ENCODE measurements around the gene DET1. TPM values are rescaled to one million over a fixed set of nuclear protein-coding genes. Genes with fewer than 3 reads are reported as not detected.

Gene DET1
- total RNA-seq, 1 experiment from 2014 or later: 5.2 TPM

- TF ChIP-seq TCF7L2 (IDR thresholded peaks at IDR 0.05; ENCODE audit: low read depth, low read length) (no peak), POLR2AphosphoS5 (IDR thresholded peaks at IDR 0.05; ENCODE audit: low read depth, low read length) (no peak)
- BruUV-seq (replicated peaks): no TSS peak
- no peak for DNase-seq (ENCODE audit: low read depth, low spot score)
- H3K27ac ChIP-seq (ENCODE audit: low read length): no peak overlapping the region
- intact Hi-C loops (cut with micrococcal nuclease; ENCODE audit: unreplicated experiment) (no loop called here), in situ Hi-C loops (cut with HindIII; ENCODE audit: low pct_unique_long_range_greater_than_20kb, low sequenced_read_pairs) (no loop called here)
- ChIA-PET CTCF (no interaction called here), POLR2A (no interaction called here)
- H3K9me3 ChIP-seq (ENCODE audit: control insufficient read depth, insufficient read depth, low read depth, low read length): no peaks in the 10 kb centered on the region
- H3K27me3 ChIP-seq (ENCODE audit: control insufficient read depth, insufficient read depth, low read length): 0 out of 2 replicates have a peak, but pooled peaks cover 2% of the 10 kb centered on the region
- no peak overlapping the region for H3K4me3 ChIP-seq (ENCODE audit: low read depth in 2 of 2, low read length in 2 of 2)
- no peaks in the 10 kb centered on the region for H3K36me3 ChIP-seq (ENCODE audit: control insufficient read depth, insufficient read depth, low read length)
- no peaks in the 10 kb centered on the region; the same call in 1 of the 2 replicates for H3K4me1 ChIP-seq (ENCODE audit: control insufficient read depth, insufficient read depth, low read length)
- ATAC-seq: no peak
These were observed 25.4 kb upstream of the DET1 start for GRCh38 chr15:88571852-88572259.

GRCh38 chr15:88571153-88571851, 24.8 kb upstream of the DET1 start:
- Histone ChIP-seq H3K9me3 (ENCODE audit: control insufficient read depth, insufficient read depth, low read depth, low read length) (no peaks in the 10 kb centered on the region), H3K27me3 (ENCODE audit: control insufficient read depth, insufficient read depth, low read length) (0 out of 2 replicates have a peak, but pooled peaks cover 2% of the 10 kb centered on the region), H3K4me1 (ENCODE audit: control insufficient read depth, insufficient read depth, low read length) (no peaks in the 10 kb centered on the region; the same call in 1 of the 2 replicates), H3K36me3 (ENCODE audit: control insufficient read depth, insufficient read depth, low read length) (no peaks in the 10 kb centered on the region), H3K27ac (ENCODE audit: low read length) (no peak overlapping the region), H3K4me3 (ENCODE audit: low read depth in 2 of 2, low read length in 2 of 2) (no peak overlapping the region)
- no peak for DNase-seq (ENCODE audit: low read depth, low spot score)
- ChIA-PET CTCF (no interaction called here), POLR2A (no interaction called here)
- in situ Hi-C loops (cut with HindIII; ENCODE audit: low pct_unique_long_range_greater_than_20kb, low sequenced_read_pairs): no loop called here
- no TSS peak for BruUV-seq (replicated peaks)
- intact Hi-C loops (cut with micrococcal nuclease; ENCODE audit: unreplicated experiment): no loop called here
- TF ChIP-seq CTCF (IDR thresholded peaks at IDR 0.05) (no peak), REST (IDR thresholded peaks at IDR 0.05; ENCODE audit: insufficient read depth in 1 of 2, low read depth in 2 of 2, low read length in 1 of 2) (no peak), POLR2AphosphoS5 (IDR thresholded peaks at IDR 0.05; ENCODE audit: low read depth, low read length) (no peak), TCF7L2 (IDR thresholded peaks at IDR 0.05; ENCODE audit: low read depth, low read length) (no peak), SIN3A (IDR thresholded peaks at IDR 0.05; ENCODE audit: borderline replicate concordance, insufficient read depth, low read depth, low read length) (no peak)
- no peak for ATAC-seq

GRCh38 chr15:88568589-88568988, 22.1 kb upstream of the DET1 start:
- ChIA-PET CTCF (interaction anchor here (0.6 kb wide), 1 partner anchor 10 kb away, joined by 9 read pairs; no protein-coding TSS in a partner anchor), POLR2A (no interaction called here)
- no peaks in the 10 kb centered on the region for H3K9me3 ChIP-seq (ENCODE audit: control insufficient read depth, insufficient read depth, low read depth, low read length)
- BruUV-seq (replicated peaks): no TSS peak
- TF ChIP-seq POLR2AphosphoS5 (IDR thresholded peaks at IDR 0.05; ENCODE audit: low read depth, low read length) (no peak), CTCF (IDR thresholded peaks at IDR 0.05) (no peak), REST (IDR thresholded peaks at IDR 0.05; ENCODE audit: insufficient read depth in 1 of 2, low read depth in 2 of 2, low read length in 1 of 2) (no peak), SIN3A (IDR thresholded peaks at IDR 0.05; ENCODE audit: borderline replicate concordance, insufficient read depth, low read depth, low read length) (no peak), TCF7L2 (IDR thresholded peaks at IDR 0.05; ENCODE audit: low read depth, low read length) (no peak)
- H3K4me3 ChIP-seq (ENCODE audit: low read depth in 2 of 2, low read length in 2 of 2): no peak overlapping the region
- ATAC-seq: no peak
- H3K4me1 ChIP-seq (ENCODE audit: control insufficient read depth, insufficient read depth, low read length): no peaks in the 10 kb centered on the region; the same call in 1 of the 2 replicates
- intact Hi-C loops (cut with micrococcal nuclease; ENCODE audit: unreplicated experiment): no loop called here
- no peaks in the 10 kb centered on the region for H3K27me3 ChIP-seq (ENCODE audit: control insufficient read depth, insufficient read depth, low read length)
- no peak overlapping the region for H3K27ac ChIP-seq (ENCODE audit: low read length)
- in situ Hi-C loops (cut with HindIII; ENCODE audit: low pct_unique_long_range_greater_than_20kb, low sequenced_read_pairs): no loop called here
- H3K36me3 ChIP-seq (ENCODE audit: control insufficient read depth, insufficient read depth, low read length): no peaks in the 10 kb centered on the region
- no peak for DNase-seq (ENCODE audit: low read depth, low spot score)
